ENCODE data around the gene P3H3. TPM values are rescaled to one million over a fixed set of nuclear protein-coding genes. Genes with fewer than 3 reads are reported as not detected.
A peak's percentile ranks its signal among the peaks of the same experiment; 100 is the strongest.
"Not testable (repeated sequence)": the region's sequence is repeated elsewhere in the genome, so short reads cannot be mapped to it uniquely, and the experiment has no call there.

The P3H3 gene
- polyA plus RNA-seq, 2 of the 4 experiments (the other 2 are of a cell fraction), result 8.6 to 21.9 TPM

DNA sequence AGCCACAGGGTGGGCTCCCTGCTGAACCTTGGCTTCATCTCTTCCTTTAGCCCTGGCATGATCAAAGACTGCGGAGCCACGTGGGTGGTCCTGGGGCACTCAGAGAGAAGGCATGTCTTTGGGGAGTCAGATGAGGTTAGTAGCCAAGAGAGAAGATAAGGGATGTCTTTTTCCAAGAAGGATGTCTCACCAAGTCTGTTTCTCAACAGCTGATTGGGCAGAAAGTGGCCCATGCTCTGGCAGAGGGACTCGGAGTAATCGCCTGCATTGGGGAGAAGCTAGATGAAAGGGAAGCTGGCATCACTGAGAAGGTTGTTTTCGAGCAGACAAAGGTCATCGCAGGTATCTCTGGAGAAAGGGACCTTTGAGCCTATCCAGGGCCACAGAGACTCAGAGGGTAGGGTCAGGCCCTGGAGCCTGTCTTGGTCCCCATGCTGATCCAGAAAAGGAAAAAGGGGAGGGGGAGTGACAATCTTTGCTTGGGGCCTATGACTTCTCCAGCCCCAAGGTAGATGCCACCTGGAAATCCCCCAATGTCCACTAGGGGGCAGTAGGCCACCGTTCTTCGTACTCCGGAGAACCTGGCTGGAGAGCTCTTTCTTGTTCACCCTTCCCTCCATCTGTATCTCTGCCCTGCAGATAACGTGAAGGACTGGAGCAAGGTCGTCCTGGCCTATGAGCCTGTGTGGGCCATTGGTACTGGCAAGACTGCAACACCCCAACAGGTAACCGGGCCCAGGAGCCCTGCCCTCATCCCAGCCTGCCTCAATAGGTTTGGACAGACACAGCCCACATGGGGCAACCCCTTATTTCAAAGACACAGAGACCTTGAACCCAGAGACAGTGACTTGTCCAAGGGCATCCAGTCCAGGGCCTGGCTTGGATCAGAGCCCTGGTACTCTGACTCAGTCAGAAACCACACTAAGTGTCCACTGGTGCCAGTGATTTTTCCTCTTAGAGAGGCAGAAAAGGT is 41.1 kb downstream of the P3H3 start (continued):
- TF ChIP-seq MAFK (IDR thresholded peaks at IDR 0.05; ENCODE audit: partially characterized antibody) (peak; percentile 1), NPAS2 (CRISPR knock-in tag; IDR thresholded peaks at IDR 0.05; ENCODE audit: borderline replicate concordance) (no peak), HOXB13 (CRISPR knock-in tag; IDR thresholded peaks at IDR 0.05; ENCODE audit: low read depth) (no peak), GATA3 (IDR thresholded peaks at IDR 0.05; ENCODE audit: borderline replicate concordance) (0 out of 2 replicates have a peak, but pooled peaks have one; percentile 20), ESRRA (IDR thresholded peaks at IDR 0.05; ENCODE audit: borderline replicate concordance, low read length) (no peak)

DNA sequence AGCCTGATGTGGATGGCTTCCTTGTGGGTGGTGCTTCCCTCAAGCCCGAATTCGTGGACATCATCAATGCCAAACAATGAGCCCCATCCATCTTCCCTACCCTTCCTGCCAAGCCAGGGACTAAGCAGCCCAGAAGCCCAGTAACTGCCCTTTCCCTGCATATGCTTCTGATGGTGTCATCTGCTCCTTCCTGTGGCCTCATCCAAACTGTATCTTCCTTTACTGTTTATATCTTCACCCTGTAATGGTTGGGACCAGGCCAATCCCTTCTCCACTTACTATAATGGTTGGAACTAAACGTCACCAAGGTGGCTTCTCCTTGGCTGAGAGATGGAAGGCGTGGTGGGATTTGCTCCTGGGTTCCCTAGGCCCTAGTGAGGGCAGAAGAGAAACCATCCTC is 42.1 kb downstream of the P3H3 start:
- peak overlapping the region; percentile 7 to 97; a peak in 3 of 6 replicates for H3K27ac ChIP-seq
- not testable (repeated sequence) for H3K4me3 ChIP-seq; FAIRE-seq; DNase-seq (ENCODE audit: low read depth in 1 of 2, low spot score in 1 of 2); H3K9me3 ChIP-seq; ATAC-seq
- 52% methylated on average over 4 of the region's 4 CpGs for WGBS (ENCODE audit: missing lambda C conversion rate)
- CTCF ChIA-PET, result interaction anchor here (1.4 to 17.9 kb wide), 17 partner anchors 11 to 117 kb away, joined by 3 to 399 read pairs (median 15); partner anchors contain the start of genes ATN1, C12orf57, CDCA3 and ENO2
- H3K4me2 ChIP-seq, result peak overlapping the region; percentile 100
- H3K4me1 ChIP-seq, result peaks cover 52% of the 10 kb centered on the region
- POLR2A ChIA-PET, result interaction anchor here (1.9 to 6.0 kb wide), 3 partner anchors 18 to 56 kb away, joined by 12 to 105 read pairs (median 74); partner anchors contain the start of genes CDCA3 and USP5

DNA sequence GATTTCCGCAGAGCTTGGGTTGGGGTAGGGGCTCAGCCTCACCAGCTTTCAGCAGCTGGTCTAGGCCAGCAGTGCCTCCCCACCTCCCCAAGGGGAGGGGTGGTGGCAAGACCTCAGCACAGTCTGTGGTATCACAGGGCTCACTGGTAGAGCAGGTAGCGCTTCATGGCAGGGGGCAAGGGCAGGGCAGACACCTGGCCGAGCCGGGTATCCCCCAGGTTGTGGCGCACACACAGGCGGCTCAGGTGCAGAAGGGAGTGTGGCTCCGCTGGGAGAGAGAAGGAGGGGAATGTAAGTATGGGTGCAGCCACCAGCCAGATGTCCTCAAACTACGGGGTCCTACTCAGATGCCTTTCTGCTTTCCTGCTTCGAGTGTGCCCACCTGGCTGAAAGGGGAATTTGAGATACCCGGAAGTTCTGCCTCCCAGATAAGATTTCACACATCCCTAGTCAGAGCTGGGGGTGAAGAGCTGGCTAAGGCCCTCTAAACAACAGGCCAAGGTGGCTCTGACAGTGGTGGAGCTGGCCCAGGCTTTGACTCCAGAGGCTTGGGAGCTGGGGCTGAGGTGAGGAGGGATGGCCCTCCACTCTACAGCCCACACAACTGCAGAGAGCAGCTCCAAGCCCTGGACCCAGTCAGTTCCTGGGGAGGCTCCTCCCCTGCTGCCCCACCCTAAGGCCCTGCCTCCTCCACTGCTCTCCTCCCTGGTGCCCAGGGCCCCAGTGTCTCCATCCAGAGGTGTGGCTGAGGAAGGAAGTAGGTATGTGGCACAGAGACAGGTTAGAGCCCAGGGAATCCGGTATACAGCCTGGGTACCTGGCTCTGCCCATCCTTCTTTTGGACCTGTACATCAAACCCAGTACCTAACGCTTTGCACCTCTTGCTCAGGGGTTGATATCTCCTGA is 43.1 kb downstream of the P3H3 start:
- peaks cover 50% of the 10 kb centered on the region for H3K4me1 ChIP-seq
- WGBS (ENCODE audit: missing lambda C conversion rate), result 42% methylated on average over 8 of the region's 12 CpGs
- FAIRE-seq, result no peak
- H3K4me3 ChIP-seq, result peak overlapping the region; percentile 77
- ATAC-seq, result peak; percentile 26 to 59
- no peaks in the 10 kb centered on the region for H3K9me3 ChIP-seq
- peak overlapping the region; percentile 100 for H3K4me2 ChIP-seq
- peak overlapping the region; percentile 93 to 94 for H3K27ac ChIP-seq
- DNase-seq (ENCODE audit: low read depth in 1 of 2, low spot score in 1 of 2), result peak; percentile 76 to 82
- ChIA-PET POLR2A (interaction anchor here (0.9 to 6.0 kb wide), 3 partner anchors 21 to 90 kb away, joined by 3 to 105 read pairs (median 30); partner anchors contain the start of genes C12orf57 and RNU7-1), CTCF (interaction anchor here (0.5 to 17.9 kb wide), 21 partner anchors 8 to 416 kb away, joined by 3 to 399 read pairs (median 15); partner anchors contain the start of genes ATN1, C12orf57, CDCA3 and ENO2)
- TF ChIP-seq NR3C1 (IDR thresholded peaks at IDR 0.05) (no peak), ESRRA (IDR thresholded peaks at IDR 0.05; ENCODE audit: borderline replicate concordance, low read length) (no peak), TFCP2L1 (CRISPR knock-in tag; IDR thresholded peaks at IDR 0.05) (no peak), CEBPB (IDR thresholded peaks at IDR 0.05) (no peak), GATA3 (IDR thresholded peaks at IDR 0.05; ENCODE audit: borderline replicate concordance) (peak; percentile 40), CBX8 (IDR thresholded peaks at IDR 0.05) (no peak), NFE2L2 (conservative IDR thresholded peaks at IDR 0.05; ENCODE audit: low read length) (no peak), FOSL2 (IDR thresholded peaks at IDR 0.05) (no peak), FOSL2 (CRISPR knock-in tag; IDR thresholded peaks at IDR 0.05) (no peak), FOXS1 (CRISPR knock-in tag; IDR thresholded peaks at IDR 0.05) (no peak), HEYL (CRISPR knock-in tag; IDR thresholded peaks at IDR 0.05) (no peak), PHF8 (IDR thresholded peaks at IDR 0.05; ENCODE audit: borderline replicate concordance, low read depth) (no peak), FOSB (CRISPR knock-in tag; IDR thresholded peaks at IDR 0.05) (no peak), POLR2A (IDR thresholded peaks at IDR 0.05; ENCODE audit: low read length) (peak; percentile 65), HOXB5 (CRISPR knock-in tag; IDR thresholded peaks at IDR 0.05) (no peak), ZSCAN20 (CRISPR knock-in tag; IDR thresholded peaks at IDR 0.05) (no peak), SREBF2 (IDR thresholded peaks at IDR 0.05) (no peak), RNF2 (IDR thresholded peaks at IDR 0.05; ENCODE audit: borderline replicate concordance, low read depth) (no peak), KDM5A (IDR thresholded peaks at IDR 0.05) (no peak), POLR2AphosphoS2 (conservative IDR thresholded peaks at IDR 0.05; ENCODE audit: low read length) (peak; percentile 79)
- TF ChIP-seq, protein P1, sequence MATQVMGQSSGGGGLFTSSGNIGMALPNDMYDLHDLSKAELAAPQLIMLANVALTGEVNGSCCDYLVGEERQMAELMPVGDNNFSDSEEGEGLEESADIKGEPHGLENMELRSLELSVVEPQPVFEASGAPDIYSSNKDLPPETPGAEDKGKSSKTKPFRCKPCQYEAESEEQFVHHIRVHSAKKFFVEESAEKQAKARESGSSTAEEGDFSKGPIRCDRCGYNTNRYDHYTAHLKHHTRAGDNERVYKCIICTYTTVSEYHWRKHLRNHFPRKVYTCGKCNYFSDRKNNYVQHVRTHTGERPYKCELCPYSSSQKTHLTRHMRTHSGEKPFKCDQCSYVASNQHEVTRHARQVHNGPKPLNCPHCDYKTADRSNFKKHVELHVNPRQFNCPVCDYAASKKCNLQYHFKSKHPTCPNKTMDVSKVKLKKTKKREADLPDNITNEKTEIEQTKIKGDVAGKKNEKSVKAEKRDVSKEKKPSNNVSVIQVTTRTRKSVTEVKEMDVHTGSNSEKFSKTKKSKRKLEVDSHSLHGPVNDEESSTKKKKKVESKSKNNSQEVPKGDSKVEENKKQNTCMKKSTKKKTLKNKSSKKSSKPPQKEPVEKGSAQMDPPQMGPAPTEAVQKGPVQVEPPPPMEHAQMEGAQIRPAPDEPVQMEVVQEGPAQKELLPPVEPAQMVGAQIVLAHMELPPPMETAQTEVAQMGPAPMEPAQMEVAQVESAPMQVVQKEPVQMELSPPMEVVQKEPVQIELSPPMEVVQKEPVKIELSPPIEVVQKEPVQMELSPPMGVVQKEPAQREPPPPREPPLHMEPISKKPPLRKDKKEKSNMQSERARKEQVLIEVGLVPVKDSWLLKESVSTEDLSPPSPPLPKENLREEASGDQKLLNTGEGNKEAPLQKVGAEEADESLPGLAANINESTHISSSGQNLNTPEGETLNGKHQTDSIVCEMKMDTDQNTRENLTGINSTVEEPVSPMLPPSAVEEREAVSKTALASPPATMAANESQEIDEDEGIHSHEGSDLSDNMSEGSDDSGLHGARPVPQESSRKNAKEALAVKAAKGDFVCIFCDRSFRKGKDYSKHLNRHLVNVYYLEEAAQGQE (IDR thresholded peaks at IDR 0.05), result no peak
- TF ChIP-seq, protein P2, sequence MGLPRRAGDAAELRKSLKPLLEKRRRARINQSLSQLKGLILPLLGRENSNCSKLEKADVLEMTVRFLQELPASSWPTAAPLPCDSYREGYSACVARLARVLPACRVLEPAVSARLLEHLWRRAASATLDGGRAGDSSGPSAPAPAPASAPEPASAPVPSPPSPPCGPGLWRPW (IDR thresholded peaks at IDR 0.05), result no peak
- TF ChIP-seq, protein P3, sequence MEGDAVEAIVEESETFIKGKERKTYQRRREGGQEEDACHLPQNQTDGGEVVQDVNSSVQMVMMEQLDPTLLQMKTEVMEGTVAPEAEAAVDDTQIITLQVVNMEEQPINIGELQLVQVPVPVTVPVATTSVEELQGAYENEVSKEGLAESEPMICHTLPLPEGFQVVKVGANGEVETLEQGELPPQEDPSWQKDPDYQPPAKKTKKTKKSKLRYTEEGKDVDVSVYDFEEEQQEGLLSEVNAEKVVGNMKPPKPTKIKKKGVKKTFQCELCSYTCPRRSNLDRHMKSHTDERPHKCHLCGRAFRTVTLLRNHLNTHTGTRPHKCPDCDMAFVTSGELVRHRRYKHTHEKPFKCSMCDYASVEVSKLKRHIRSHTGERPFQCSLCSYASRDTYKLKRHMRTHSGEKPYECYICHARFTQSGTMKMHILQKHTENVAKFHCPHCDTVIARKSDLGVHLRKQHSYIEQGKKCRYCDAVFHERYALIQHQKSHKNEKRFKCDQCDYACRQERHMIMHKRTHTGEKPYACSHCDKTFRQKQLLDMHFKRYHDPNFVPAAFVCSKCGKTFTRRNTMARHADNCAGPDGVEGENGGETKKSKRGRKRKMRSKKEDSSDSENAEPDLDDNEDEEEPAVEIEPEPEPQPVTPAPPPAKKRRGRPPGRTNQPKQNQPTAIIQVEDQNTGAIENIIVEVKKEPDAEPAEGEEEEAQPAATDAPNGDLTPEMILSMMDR (IDR thresholded peaks at IDR 0.05), result no peak

Data from A549 (cell line).